OCI-LY7 (cell line): ENCODE results near the gene MESD. TPM values are rescaled to one million over a fixed set of nuclear protein-coding genes. Genes with fewer than 3 reads are reported as not detected.

Source experiments
- BruUV-seq: library from RNA; stranded (reverse); fragments of 400-500 nt; replicated peaks from 2 replicates; lab custom pipeline; 2021; lab: Mats Ljungman, UMichigan
- CTCF ChIA-PET: fragments of 300-600 bp; sonication (Branson Sonifier 250); formaldehyde crosslinking; loops from one replicate; lab custom pipeline; 2022; ENCODE audit warnings: antibody characterized with exemption; ENCODE audit not compliant: unreplicated experiment; lab: Charles Lee
- POLR2A ChIA-PET: fragments of 300-600 bp; sonication (Branson Sonifier 250); formaldehyde crosslinking; loops from one replicate; lab custom pipeline; 2022; ENCODE audit warnings: antibody characterized with exemption; lab: Charles Lee
- DNase-seq: peaks from one replicate; pipeline ENCODE4 v3.0.0-alpha.2; 2015; ENCODE audit warnings: low spot score
- H2AFZ ChIP-seq: fragments of 200-600 bp; sonication (generic), shearing (Covaris generic); 2 replicates; pipeline ENCODE4 v1.6.1; 2014; ENCODE audit warnings: mild to moderate bottlenecking, antibody characterized with exemption, low read length, moderate library complexity
- H3K27ac ChIP-seq: fragments of 200-600 bp; sonication (generic); 2 replicates; pipeline ENCODE4 v1.5.1; 2014; ENCODE audit warnings: mixed run types, low read depth, mild to moderate bottlenecking, moderate library complexity, low read length, inconsistent platforms; ENCODE audit not compliant: poor library complexity, severe bottlenecking
- H3K36me3 ChIP-seq: fragments of 200-600 bp; sonication (generic); 2 replicates; pipeline ENCODE4 v1.6.1; 2014; ENCODE audit warnings: mild to moderate bottlenecking, antibody characterized with exemption, low read length, moderate library complexity, mixed read lengths; ENCODE audit not compliant: insufficient read depth
- H3K4me1 ChIP-seq: fragments of 200-600 bp; sonication (generic); 2 replicates; pipeline ENCODE4 v1.5.1; 2014; ENCODE audit warnings: mild to moderate bottlenecking, low read length; ENCODE audit not compliant: insufficient read depth, poor library complexity, severe bottlenecking
- H3K4me2 ChIP-seq: fragments of 200-600 bp; sonication (generic); 2 replicates; pipeline ENCODE4 v1.6.1; 2014; ENCODE audit warnings: mild to moderate bottlenecking, low read length
- H3K4me3 ChIP-seq: fragments of 200-600 bp; sonication (generic); 2 replicates; pipeline ENCODE4 v1.5.1; 2014; ENCODE audit warnings: mild to moderate bottlenecking, low read depth, low read length; ENCODE audit not compliant: poor library complexity, severe bottlenecking
- H3K79me2 ChIP-seq: fragments of 200-600 bp; sonication (generic); 2 replicates; pipeline ENCODE4 v1.6.1; 2016; ENCODE audit warnings: low read depth, mild to moderate bottlenecking, low read length, moderate library complexity, mixed read lengths; ENCODE audit not compliant: insufficient read depth
- H3K9me2 ChIP-seq: fragments of 200-600 bp; sonication (generic); 2 replicates; pipeline ENCODE4 v1.6.1; 2016; ENCODE audit warnings: mild to moderate bottlenecking, low read length, mixed read lengths; ENCODE audit not compliant: insufficient read depth
- H3K9me3 ChIP-seq: fragments of 200-600 bp; sonication (generic); 2 replicates; pipeline ENCODE4 v1.6.1; 2014; ENCODE audit warnings: mild to moderate bottlenecking, mixed run types, low read length, mixed read lengths
- H4K20me1 ChIP-seq: fragments of 200-600 bp; sonication (generic); 2 replicates; pipeline ENCODE4 v1.6.1; 2014; ENCODE audit warnings: mild to moderate bottlenecking, antibody characterized with exemption, low read length, moderate library complexity, mixed read lengths; ENCODE audit not compliant: insufficient read depth
- EZH2phosphoT487 ChIP-seq: fragments of 200-600 bp; sonication (generic); IDR thresholded peaks from 2 replicates; pipeline ENCODE4 v1.6.1; 2018; ENCODE audit warnings: low read depth, borderline replicate concordance, mild to moderate bottlenecking, mixed run types, antibody characterized with exemption, low read length, moderate library complexity, mixed read lengths
- intact Hi-C: fragments of 100-400 bp; cut with micrococcal nuclease; formaldehyde crosslinking; loops from one replicate; pipeline ENCODE4 v1.10.0; 2022; ENCODE audit not compliant: unreplicated experiment
- total RNA-seq, 2 experiments: library from RNA; depleted of rRNA in 1 of 2; stranded (reverse); fragments of >200 nt in 1 of 2; shearing (Covaris generic) in 1 of 2; gene quantifications; 2 replicates each; pipeline ENCODE4 v1.2.3, GENCODE V29; 2014 to 2022
- TF ChIP-seq, protein P1 (sequence below): fragments of 200-600 bp; sonication (generic); conservative IDR thresholded peaks from 2 replicates; pipeline ENCODE4 v1.5.1; 2014; ENCODE audit warnings: mild to moderate bottlenecking, antibody characterized with exemption, low read length, moderate library complexity, mixed read lengths

The MESD gene
- total RNA-seq, 2 experiments from 2014 or later = 17.3 to 27.7 TPM

DNA sequence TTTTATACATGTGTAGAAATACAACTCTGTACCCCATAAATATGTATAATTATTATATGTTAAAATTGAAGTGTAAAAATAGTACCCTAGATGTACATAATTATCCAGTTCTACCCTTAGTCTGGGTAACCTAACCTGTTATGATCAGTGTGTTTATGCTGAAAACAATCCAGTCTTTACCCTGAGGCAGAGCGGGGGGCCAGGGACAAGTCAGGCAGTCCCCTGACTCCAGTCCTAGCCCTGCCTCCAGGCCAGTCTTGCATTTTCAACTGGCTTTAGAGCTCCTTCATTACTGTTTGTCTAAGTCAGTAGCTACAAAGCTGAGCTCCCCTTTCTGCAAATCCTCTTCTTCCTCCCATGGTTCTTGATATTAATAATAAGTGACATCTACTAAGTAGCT, 3.1 kb downstream of the MESD start:
- CTCF ChIA-PET = no interaction called here
- H3K4me2 ChIP-seq = peak overlapping the region; percentile 40; the same call in 1 of the 2 replicates
- POLR2A ChIA-PET = interaction anchor here (1.4 kb wide), 1 partner anchor 15 kb away, joined by 5 read pairs; the partner anchor contains the start of gene TLNRD1

DNA sequence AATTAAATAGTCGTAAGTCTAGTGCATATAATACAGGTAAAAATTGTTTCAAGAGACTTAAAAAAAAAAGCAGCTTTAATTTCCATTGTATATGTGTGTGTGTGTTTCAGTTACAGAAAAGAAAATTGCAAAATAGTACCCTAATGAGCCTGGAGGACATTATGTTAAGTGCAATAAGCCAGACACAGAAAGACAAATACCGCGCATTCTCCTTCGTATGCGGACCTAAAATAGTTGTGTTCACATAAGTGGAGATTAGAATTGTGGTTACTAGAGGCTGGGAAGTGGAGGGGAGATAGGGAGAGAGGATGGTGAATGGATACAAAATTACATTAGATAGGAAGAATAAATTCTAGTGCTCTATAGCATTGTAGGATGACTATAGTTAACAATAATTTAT, 3.6 kb downstream of the MESD start:
- Histone ChIP-seq H4K20me1 (peaks cover 13% of the 10 kb centered on the region; the same call in 1 of the 2 replicates), H3K9me3 (no peaks in the 10 kb centered on the region), H3K36me3 (peaks cover 23% of the 10 kb centered on the region), H3K4me3 (no peak overlapping the region), H3K4me2 (no peak overlapping the region), H3K27ac (no peak overlapping the region), H3K4me1 (peaks cover 28% of the 10 kb centered on the region), H3K9me2 (no peaks in the 10 kb centered on the region), H2AFZ (no peak overlapping the region), H3K79me2 (peaks cover 69% of the 10 kb centered on the region)
- intact Hi-C loops = loop anchor here (5.0 kb wide), 1 partner anchor 1674 kb away; the partner anchor contains the start of gene TMED3
- no peak for DNase-seq
- BruUV-seq = no TSS peak
- TF ChIP-seq EZH2phosphoT487 = no peak
- TF ChIP-seq, protein P1, sequence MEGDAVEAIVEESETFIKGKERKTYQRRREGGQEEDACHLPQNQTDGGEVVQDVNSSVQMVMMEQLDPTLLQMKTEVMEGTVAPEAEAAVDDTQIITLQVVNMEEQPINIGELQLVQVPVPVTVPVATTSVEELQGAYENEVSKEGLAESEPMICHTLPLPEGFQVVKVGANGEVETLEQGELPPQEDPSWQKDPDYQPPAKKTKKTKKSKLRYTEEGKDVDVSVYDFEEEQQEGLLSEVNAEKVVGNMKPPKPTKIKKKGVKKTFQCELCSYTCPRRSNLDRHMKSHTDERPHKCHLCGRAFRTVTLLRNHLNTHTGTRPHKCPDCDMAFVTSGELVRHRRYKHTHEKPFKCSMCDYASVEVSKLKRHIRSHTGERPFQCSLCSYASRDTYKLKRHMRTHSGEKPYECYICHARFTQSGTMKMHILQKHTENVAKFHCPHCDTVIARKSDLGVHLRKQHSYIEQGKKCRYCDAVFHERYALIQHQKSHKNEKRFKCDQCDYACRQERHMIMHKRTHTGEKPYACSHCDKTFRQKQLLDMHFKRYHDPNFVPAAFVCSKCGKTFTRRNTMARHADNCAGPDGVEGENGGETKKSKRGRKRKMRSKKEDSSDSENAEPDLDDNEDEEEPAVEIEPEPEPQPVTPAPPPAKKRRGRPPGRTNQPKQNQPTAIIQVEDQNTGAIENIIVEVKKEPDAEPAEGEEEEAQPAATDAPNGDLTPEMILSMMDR = no peak
- CTCF ChIA-PET = no interaction called here
- POLR2A ChIA-PET = interaction anchor here (0.7 to 1.4 kb wide), 2 partner anchors 16 to 200 kb away, joined by 3 to 5 read pairs; partner anchors contain the start of gene TLNRD1

More for the DNA sequence above, 3.1 kb downstream of the MESD start:
- H3K27ac ChIP-seq = no peak overlapping the region
- H3K4me3 ChIP-seq = no peak overlapping the region
- no peak for TF ChIP-seq EZH2phosphoT487
- TF ChIP-seq, protein P1 = no peak
- intact Hi-C loops = loop anchor here (5.0 kb wide), 1 partner anchor 1674 kb away; the partner anchor contains the start of gene TMED3
- peaks cover 23% of the 10 kb centered on the region for H3K36me3 ChIP-seq
- H2AFZ ChIP-seq = no peak overlapping the region
- peaks cover 69% of the 10 kb centered on the region for H3K79me2 ChIP-seq
- H3K9me3 ChIP-seq = no peaks in the 10 kb centered on the region
- peaks cover 33% of the 10 kb centered on the region for H3K4me1 ChIP-seq
- no peaks in the 10 kb centered on the region for H3K9me2 ChIP-seq
- peaks cover 13% of the 10 kb centered on the region; the same call in 1 of the 2 replicates for H4K20me1 ChIP-seq
- BruUV-seq = no TSS peak
- no peak for DNase-seq

DNA sequence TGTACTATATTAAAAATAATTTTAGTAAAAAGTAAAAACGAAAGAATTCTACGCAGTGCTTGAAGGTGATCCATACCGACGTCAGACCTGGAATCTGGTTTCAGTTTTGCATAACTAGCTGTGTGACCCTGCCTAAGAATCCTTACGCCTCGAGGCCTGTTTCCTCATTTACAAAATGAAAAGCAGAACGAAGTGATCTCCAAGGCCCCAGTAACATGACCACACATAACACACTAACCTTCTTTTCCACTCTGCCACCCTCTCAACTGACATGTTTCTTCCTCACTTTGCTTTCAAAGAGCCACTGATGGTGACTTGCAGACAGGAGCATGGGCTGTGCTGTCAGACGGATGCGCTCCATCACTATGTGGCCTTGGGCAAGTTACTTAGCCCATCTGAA, 4.8 kb downstream of the MESD start:
- Histone ChIP-seq H3K79me2 (peaks cover 69% of the 10 kb centered on the region), H3K36me3 (peaks cover 32% of the 10 kb centered on the region), H4K20me1 (peaks cover 13% of the 10 kb centered on the region; the same call in 1 of the 2 replicates), H3K9me3 (no peaks in the 10 kb centered on the region), H3K4me3 (no peak overlapping the region), H3K27ac (no peak overlapping the region), H3K4me2 (no peak overlapping the region), H3K4me1 (peaks cover 26% of the 10 kb centered on the region), H3K9me2 (no peaks in the 10 kb centered on the region), H2AFZ (no peak overlapping the region)
- POLR2A ChIA-PET = no interaction called here
- TF ChIP-seq EZH2phosphoT487 = no peak
- TF ChIP-seq, protein P1 = no peak
- DNase-seq = no peak
- no TSS peak for BruUV-seq
- CTCF ChIA-PET = no interaction called here
- intact Hi-C loops = loop anchor here (5.0 kb wide), 1 partner anchor 1673 kb away; the partner anchor contains the start of gene TMED3
